ENCODE data around the gene MZT2A.
"Not testable (repeated sequence)": the region's sequence is repeated elsewhere in the genome, so short reads cannot be mapped to it uniquely, and the experiment has no call there.

- TF ChIP-seq POLR2AphosphoS5, POLR2A, TAF1 (IDR thresholded peaks at IDR 0.05; ENCODE audit: low read depth, low read length): not testable (repeated sequence)
Observed at GRCh38 chr2:131451265-131451949, 40.8 kb downstream of the MZT2A start.
